Epithelial cell of prostate (primary cell): Measurements from ENCODE around the gene HSP90AA1.

Experiments used
- DNase-seq: peaks from one replicate; pipeline ENCODE4 v3.0.0-alpha.2; 2011; ENCODE audit warnings: low read depth, low spot score
- H3K27ac ChIP-seq: fragments of 450-650 bp; 2 replicates; pipeline ENCODE4 v1.5.1; 2017; ENCODE audit warnings: mild to moderate bottlenecking

Gene HSP90AA1

GRCh38 chr14:102046337-102047278 is 40.2 kb downstream of the HSP90AA1 start:
- H3K27ac ChIP-seq: no peak overlapping the region
- no peak for DNase-seq

- no peak for DNase-seq
- no peak overlapping the region for H3K27ac ChIP-seq
Measured at GRCh38 chr14:102044566-102044965, 42.3 kb downstream of the HSP90AA1 start.

DNA sequence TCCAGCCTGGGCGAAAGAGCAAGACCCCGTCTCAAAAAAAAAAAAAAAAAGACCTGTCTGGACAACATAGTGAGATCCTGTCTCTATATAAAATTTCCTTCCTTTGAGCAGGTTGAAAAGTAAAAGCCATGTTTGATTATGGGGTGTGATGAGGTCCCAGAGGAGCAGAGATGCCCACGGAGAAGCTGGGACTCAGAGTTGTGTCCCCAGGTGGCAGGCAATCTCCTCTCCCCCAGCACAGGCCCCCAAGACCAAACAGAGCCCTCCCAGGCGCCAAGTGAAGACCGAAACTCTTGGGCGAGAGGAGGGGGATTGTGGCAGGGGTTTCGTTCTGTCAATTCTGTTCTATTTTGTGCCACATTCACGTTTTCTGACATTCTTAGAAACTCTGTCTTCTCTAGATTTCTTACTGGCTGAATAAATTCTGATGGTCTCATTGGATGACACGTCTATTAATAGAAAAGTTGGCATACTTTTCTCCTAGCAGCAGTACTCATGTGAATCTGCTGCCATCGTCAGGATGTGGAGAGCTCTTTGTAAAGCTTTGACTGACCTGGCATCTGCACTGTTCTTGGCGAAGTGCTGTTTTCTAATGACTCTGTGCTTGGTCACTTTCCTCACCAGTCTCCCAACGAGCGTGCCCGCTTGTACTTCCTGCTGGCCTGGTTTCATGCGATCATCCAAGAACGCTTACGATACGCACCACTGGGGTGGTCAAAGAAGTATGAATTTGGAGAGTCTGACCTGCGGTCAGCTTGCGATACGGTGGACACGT is 43.4 kb downstream of the HSP90AA1 start:
- no peak for DNase-seq
- no peak overlapping the region for H3K27ac ChIP-seq

- H3K27ac ChIP-seq: no peak overlapping the region
- DNase-seq: no peak
Measured at GRCh38 chr14:102042699-102043098, 44.1 kb downstream of the HSP90AA1 start.

DNA sequence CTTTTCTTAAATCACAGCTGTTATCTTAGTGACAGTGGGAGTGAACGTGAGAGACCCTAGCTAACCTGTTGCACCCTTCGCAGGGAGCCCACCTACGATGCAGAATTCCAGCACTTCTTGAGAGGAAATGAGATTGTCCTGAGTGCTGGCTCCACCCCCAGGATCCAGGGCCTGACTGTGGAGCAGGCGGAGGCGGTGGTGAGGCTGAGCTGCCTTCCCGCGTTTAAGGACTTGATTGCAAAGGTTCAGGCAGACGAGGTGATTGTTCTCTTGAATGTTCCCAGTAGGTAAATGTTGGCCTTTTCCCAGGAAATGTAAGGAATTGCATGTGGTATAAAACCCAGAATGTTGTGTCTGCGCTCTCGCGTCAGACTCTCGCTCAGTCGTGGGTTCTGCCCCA is 46.7 kb downstream of the HSP90AA1 start:
- no peak for DNase-seq
- no peak overlapping the region for H3K27ac ChIP-seq

DNA sequence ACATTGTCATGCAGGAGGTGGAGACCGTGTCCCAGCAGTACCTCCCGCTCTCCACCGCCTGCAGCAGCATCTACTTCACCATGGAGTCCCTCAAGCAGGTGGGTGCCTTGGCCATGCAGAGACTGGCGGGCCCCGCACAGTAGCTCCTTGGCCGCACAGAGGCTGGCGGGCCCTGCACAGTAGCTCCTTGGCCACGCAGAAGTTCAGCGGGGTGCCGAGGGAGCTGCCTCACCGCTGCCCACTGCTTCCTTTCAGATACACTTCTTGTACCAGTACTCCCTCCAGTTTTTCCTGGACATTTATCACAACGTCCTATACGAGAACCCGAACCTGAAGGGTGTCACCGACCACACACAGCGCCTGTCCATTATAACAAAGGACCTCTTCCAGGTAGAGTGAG is 47.7 kb downstream of the HSP90AA1 start:
- DNase-seq: no peak
- H3K27ac ChIP-seq: no peak overlapping the region

DNA sequence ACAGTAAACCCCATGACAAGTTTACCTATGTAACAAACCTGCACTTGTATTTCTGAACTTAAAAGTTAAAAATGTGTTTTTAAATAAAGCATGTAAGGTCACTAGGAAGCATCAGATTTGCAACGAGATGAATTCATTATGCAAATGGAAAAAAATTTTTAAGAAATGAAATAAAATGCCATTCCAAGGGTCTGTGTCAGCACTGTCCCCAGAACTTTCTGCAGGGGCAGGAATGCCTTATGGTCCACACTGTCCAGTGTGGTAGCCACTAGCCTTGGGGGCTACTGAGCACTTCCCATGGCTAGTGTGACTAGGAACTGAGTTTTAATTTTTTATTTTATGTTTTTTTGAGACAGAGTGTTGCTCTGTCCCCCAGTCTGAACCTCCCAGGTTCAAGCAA is 49.2 kb downstream of the HSP90AA1 start:
- DNase-seq: no peak
- H3K27ac ChIP-seq: no peak overlapping the region

DNA sequence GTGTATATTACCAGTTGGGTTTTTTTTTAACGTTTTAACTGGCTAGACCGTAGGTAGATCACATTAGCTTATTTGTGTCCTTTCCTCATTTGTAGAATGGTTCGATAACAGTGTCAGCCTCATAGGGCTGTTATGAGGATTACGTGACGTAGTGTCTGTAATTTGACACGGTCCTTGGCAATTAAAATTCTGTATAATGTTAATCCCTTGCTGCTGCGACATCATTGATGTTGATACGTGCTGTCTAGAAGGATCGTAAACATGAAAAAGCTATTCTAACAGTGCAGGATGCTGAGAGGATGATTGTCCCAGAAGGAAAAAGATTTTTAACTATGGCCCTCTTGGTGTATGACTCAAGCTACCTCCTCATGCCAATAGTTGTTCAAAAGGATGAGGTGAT is 50.9 kb downstream of the HSP90AA1 start:
- no peak overlapping the region for H3K27ac ChIP-seq
- DNase-seq: no peak

- no peak for DNase-seq
- no peak overlapping the region for H3K27ac ChIP-seq
Measured at GRCh38 chr14:102034301-102034700, 52.5 kb downstream of the HSP90AA1 start.

- no peak for DNase-seq
- no peak overlapping the region for H3K27ac ChIP-seq
Measured at GRCh38 chr14:102033241-102033640, 53.6 kb downstream of the HSP90AA1 start.
